GM21723 (cell line): ENCODE measurements around the gene PSAT1.
"Not testable (repeated sequence)": the region's sequence is repeated elsewhere in the genome, so short reads cannot be mapped to it uniquely, and the experiment has no call there.

Experiments
- ATAC-seq: cut with Tn5 transposase; IDR thresholded peaks from one replicate; pipeline ENCODE4 v1.9.1; 2021; ENCODE audit warnings: mild to moderate bottlenecking, moderate library complexity; ENCODE audit not compliant: unreplicated experiment

Gene PSAT1

DNA sequence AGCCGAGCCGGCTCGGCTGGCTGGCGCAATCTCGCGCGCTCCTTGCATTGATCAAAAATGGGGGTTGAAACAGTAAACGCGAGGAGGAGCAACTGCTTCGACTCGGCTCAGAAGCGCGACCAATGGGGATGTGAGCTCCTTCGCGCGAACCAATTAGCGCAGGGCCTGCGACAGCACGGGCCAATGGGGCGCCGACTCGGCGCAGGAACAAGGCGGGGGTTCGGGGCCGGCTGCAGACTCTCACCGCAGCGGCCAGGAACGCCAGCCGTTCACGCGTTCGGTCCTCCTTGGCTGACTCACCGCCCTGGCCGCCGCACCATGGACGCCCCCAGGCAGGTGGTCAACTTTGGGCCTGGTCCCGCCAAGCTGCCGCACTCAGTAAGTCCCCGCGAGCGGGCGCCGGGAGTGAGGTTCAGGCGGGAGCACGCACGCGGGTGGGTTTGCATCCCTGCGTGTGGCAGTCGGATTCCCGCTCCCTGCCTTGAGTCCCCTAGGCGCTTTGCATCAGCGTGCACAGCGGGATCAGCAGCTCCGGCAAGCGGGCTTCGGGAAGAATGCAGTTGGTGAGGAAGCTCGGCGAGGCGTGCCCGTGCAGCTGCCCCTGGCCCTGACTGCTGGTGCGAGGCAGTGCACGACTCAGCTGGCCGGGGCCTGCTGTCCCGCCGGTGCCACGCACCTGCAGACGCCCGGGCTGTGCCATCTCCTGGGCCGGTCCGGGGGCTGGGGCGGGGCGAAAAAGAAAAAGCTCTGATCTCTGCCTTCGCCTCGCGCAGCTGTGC, at the start of gene PSAT1:
TSS of gene PSAT1 (plus strand) at position 233 of the 779 bp plus-strand sequence. CDS start at position 319, 86 bp downstream.
- ATAC-seq = peak; percentile 98

DNA sequence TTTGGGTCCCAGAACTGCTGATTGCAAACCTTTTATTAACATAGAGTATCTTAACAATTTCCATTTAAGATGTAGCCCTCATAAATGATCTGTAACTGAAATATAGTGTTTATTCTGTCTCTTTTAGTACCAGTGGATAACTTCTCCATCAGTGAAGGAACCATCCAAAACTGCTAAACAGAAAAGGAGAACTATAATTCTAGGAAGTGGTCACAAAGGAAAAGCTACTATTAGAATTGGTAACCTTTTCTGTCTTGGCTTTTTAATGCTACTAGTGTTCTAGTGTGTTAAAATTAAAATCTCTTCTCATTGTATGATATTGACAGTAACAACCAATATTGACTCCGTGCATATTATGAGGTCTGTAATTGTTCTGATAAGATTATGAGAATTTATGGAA, 48.3 kb upstream of the PSAT1 start:
- no peak for ATAC-seq

DNA sequence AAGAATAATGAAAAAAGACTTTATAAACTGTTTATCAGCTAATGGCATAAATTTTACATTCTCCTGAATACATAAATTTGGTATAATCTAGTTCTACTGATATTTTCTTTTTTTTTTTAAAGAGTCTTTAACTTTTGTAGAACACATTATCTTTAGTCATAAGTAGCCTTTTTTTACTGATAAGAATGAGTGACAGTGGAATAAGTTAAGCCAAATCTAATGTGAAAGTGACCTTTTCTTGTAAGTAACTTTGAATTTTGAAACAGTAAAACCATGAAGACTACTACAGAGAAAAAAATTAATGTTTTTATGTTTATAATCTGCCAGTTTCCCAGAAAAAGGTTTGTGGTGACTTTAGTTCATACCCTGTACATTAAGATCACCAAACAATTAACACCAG, 47.4 kb upstream of the PSAT1 start:
- ATAC-seq = no peak

DNA sequence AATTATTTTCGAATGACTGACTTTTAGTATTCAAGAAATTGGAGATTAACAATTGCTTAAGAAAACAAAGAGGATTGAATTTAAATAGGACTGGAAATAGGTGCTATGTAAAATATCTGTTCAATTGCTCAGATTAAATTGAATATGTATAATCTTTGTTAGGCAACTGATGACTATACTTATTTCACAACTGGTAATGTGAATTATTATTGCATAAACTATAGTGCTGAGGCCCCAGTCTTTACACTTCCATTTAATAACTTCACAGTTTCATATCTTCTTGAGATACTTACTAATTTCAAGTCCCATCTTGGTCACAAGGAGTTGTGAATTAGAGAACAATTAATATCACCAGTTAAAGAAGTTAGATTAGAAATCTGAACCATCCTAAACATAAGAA, 44.3 kb upstream of the PSAT1 start:
- ATAC-seq = no peak

DNA sequence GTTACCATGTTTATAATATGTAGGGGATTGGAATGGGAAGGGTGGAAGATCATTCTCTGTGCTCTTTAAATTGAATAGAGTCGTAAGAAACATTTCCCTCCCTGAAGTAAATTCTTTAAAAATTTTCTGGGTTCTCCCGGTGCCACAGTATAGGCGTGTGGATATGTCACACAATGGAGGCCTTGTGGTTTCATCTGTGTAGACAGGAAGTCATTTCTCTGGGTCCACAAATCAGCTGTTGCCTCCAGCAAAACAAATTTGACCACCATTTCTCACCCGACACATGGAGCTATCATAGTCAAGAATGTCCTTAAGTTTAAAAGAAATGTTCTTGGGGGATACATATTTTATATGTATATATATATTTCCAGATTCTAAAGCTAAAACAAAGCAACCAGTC, 43.6 kb upstream of the PSAT1 start:
- ATAC-seq = no peak

DNA sequence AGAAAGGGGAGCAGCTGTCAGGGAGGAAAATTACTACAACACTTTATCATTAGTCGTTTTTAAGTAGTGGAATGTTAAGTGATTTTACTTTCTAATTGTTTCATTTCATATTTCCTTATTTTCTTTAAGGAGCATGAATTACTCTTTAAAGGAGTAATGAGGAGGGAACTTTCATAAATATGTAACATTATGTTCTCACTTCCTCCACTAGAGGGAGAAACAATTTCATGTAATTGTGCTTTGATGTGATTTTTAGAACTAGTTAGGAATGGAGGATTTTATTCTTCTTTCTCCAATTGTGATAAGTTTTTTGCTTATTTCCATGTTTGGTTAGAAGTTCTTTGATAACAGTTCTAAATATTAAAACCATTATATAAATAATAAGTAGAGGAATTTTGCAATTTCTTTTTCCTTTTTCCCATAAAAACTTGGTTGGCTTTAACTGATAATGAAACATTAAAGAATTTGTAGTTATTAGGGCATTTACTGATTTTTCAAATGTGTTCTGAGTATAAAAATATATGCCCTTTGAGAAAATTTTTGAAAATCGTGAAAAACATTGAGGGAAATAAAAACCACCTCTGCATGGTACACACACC, 35.4 kb upstream of the PSAT1 start:
- ATAC-seq = peak; percentile 81

DNA sequence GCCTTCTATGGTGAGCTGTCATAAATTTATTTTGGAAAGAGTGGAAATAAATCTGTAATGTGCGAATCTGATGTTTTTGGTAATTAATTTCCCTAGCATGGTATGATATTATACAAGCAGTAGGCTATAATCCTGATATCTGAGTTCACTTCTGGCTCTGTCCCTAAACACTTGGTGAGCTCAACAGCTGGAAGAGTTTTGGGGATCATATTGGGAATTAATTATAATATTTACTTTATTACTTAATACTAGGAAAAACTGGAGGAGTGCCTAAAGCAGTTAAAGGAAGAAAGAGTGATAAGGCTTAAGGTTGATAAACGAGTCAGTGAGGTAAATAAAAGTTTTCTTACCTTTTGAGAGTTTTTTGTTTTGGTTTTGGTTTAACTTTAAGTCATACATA, 34.3 kb upstream of the PSAT1 start:
- no peak for ATAC-seq

DNA sequence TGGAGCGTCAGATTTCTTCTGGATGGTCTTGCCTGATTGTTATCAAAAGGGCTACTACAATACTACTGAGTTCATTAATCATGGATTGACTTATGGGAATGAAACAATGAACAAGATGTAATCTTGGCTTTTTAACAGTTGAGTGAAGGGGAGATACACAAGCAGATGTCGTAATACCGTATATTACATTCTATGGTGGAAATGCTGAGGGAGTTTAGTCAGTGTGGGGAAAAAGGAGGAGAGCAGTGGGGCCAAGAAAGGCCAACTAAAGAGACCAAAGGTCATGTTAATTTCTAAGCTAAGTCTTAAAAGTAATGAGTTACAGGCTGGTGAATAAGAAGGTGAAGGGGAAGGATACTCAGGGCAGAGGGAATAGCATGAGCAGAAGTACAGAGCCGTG, 29.0 kb upstream of the PSAT1 start:
- no peak for ATAC-seq

DNA sequence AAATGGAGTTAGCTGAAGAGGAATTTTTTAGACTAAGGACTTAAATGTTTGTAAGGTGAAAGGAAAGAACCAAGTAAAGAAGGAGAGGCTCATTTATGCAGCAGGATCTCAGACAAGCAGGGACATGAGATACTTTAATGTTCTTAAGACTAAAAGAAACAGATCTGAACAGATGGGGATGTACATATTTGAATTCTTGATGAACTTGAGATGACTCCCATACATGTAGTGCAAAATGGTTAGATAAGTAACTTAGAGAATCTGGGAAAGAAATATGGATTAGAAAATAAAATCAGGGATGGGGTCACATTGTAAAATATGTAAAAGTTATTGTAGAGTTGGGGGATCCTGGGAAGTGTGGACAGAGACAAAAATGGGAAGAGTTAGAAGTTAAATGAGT, 27.1 kb upstream of the PSAT1 start:
- ATAC-seq = no peak

DNA sequence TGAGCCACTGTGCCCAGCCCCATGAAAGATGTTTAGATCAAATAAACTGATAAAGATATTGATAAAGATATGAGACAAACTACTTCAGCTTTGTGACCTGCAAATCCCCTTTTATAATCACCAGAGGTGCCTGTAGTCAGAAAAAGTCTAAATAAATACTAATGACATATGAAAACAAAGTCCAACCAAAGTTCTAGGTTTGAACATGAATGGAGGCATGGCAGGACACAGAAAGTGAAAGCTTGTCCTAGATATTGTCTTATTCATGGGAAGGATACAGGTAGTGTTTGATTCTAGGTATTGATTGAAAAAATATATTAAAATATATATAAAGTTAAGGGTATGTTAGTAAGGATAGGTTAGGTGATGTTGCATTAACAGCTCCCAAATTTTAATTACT, 24.6 kb upstream of the PSAT1 start:
- ATAC-seq = no peak

DNA sequence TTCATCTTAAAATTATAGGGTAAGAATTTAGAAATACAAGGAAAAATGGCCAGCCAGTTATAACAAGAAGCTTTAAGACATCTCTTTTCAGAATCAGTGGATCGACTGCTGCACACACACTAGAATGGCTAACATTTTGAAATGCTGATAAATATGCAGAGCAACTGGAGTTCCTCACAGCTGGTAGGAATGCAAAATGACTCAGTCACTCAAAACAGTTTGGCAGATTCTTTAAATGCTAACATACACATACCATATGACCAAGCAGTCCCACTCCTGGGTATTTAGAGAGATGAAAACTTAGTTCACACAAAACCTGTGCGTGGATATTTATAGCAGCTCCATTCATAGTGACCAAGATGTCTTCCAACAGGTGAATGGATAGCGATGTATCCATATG, 23.2 kb upstream of the PSAT1 start:
- ATAC-seq = no peak

DNA sequence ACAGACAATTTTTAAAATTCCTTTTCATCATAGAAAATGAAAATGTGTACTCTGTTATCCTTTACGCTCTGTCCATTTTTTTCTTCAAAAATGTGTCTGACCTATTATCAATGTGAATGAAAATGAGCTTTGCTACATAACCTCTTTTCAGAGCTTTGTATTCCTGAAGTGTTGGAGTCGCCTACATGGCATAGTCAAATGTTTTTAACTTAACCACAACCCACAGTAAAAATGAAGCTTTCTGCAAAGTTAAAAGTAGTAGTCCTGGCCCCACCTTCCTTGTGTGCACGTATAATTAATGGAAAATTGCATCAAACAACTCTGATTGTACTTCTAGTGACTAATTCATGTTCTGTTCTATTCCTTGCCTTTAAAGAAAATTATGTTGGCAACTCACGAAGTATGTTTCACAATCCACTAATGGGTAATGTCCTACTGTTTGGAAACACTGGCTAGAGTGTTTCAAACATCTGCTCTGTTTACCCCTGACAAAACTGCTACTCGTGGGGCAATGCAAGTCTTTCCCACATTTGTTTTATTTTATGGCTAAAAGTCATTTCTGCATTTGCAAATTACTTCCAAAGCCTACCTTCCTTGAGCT, 18.6 kb upstream of the PSAT1 start:
- no peak for ATAC-seq

DNA sequence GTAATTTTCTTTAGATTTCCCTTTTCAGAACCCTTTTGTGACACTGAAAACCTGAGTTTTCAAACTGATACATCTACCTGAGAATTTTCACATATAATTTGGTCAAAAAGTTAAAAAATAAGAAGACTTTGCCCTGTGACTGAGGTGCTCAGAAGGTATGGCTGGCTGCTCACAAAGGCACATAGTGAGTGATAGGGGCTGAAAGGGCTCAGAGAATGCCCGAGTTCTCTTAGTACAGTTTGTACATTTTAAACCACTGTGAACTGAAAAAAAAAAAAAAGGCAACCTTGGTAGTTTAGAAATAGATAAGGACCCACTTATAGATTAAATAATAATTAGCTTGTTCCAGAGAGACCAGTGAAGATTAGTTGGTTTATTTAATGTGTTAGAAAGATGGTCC, 18.1 kb upstream of the PSAT1 start:
- no peak for ATAC-seq

DNA sequence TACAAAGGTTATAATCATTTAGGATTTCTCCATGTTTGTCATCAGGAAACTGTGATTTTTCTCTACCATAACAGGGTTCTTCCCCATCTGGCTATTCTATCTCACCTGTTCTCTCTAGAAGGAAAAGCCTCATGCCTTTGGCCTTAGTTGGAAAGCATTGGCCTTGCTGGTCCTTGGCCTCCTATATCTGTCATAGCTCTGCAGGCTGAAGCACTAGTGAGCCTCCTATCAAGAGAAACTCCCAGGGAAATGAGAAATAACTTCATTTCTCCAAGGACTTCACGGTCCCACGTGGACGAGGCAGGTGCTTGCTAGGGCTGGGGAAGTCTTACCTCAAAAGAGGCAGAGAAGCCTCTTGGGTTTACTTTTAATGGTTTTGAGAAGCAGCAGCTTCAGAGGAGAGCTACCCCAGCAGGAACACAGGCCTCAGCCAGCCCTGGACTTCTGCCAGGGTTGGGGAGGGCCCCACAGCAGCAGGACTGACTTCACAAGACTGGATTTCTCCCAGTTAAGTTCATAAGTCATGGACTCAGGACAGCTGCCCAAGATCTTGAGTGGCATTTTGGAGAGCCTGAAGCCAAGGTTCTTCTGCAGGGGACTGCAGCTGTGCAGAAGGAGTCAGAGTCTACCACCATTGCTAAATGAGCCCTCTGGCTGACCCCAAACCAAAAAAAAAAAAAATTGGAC, 15.8 kb upstream of the PSAT1 start:
- ATAC-seq = no peak

DNA sequence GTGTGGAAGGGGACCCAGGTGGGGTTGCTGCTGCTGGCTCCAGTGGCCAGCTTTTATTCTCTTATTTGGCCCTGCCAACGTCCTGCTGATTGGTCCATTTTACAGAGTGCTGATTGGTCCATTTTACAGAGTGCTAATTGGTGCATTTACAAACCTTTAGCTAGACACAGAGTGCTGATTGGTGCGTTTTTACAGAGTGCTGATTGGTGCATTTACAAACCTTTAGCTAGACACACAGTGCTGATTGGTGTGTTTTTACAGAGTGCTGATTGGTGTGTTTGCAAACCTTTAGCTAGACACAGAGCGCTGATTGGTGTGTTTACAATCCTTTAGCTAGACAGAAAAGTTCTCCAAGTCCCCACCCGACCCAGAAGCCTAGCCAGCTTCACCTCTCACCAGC, 12.7 kb upstream of the PSAT1 start:
- ATAC-seq = not testable (repeated sequence)

DNA sequence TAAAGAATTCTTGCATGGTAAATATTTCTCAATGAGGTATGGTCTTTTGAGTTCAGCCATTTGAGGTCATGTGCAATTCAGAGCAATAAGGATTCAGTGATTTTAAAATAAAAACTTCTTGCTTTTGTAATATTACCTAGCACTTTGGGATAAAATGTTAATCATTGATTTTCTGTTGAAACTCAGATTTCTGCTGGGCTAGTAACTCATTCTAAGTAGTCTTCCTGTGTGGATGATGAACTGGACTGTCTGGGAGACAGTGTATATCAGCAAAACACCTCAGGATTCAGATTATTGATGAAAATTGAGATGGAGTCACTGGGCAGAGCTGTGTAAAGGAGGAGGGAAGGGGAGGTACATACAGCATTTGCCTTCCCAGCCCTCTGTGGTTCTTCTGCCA, 10.8 kb upstream of the PSAT1 start:
- no peak for ATAC-seq

DNA sequence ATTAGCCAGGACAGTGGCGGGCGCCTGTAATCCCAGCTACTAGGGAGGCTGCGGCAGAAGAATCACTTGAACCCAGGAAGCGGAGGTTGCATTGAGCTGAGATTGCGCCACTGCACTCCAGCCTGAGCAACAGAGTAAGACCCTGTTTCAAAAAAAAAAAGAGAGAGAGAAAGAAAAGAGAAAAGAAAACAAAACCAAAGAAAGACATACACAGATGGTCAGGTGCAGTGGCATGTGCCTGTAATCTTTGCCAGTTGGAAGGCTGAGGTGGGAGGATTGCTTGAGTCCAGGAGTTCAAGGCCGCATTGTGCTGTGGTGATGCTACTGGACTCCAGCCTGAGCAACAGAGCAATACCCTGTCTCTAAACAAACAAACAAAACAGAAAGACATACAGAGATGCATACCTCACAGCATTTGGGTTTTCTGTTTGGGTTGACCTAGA, 10.0 kb upstream of the PSAT1 start:
- no peak for ATAC-seq

DNA sequence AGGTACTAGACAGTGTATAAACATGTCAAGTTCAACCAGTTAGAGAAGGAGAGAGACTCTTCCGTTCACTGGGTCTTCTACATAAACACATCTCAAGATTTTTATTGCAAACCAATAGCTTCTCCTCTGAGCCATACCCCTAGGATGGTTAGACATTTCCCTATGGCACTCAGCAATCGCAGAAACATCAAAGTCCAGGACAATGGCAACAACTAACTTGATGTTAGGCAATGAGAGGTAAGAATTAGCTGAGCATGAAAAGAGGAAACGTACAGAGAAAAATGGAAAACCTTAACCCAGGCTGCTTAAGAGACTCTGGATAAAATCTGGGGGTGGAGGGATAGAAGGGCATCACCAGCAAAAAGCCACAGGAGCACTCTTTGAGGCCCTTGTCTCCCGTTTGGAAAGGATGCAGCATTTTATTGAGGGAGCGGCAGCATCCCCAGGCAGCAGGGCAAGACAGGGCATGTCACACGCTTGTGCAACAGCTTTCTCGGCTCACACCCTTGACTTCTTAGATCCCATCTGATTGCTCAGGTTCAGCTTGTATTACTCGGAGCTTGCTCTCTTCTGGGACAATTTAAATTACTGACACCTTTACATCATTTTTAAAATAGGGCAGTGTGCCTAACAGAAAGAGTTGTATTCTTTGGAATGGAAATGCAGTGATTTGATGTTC, 8.6 kb upstream of the PSAT1 start:
- ATAC-seq = no peak

DNA sequence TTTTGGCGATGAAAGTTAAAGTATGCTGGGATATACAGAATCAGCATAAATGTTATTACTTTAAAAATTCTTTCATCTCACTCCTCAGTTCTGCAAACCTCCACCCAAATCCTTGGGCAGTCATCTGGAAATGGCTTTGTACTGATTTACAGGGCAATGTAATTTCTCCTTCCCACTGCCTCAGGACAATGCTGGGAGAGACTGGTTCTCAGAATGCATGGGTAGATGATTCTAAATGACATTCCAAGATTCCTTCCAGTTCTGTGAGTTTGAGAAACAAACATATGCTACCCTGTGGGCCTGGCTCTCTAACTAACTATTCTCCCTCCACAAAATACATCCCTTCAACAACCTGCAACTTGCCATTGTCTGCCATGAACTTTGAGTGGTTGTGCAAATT, 7.5 kb upstream of the PSAT1 start:
- no peak for ATAC-seq

DNA sequence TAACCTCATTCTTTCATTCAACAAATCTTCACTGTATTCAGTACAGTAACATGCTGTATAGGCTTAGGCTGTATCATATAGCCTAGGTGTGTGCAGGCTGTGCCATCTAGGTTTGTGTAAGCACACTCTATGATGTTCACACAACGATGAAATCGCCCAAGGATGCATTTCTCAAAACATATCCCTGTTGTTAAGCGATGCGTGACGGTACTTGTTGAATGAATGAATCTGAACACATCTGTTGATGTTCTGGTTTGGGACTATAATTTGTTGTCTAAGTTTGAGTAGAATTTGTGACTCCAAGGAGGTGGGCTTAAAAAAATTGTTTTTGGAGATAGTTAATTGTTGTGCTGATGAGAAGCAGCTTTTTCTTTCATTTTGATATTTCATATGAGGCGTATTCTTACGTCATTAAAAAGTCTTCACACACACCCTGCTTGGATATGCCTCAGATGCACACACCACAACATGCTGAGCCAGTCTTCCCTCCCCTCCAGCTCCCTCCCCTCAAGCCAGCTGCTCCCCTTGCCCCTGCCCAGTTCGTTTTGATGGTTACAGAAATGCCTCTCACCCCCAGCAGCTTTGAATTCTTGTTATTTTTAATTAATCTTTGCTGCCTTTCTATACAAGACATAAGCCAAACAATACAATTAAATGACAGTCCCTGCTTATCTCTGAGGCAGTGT, 5.5 kb upstream of the PSAT1 start:
- no peak for ATAC-seq

DNA sequence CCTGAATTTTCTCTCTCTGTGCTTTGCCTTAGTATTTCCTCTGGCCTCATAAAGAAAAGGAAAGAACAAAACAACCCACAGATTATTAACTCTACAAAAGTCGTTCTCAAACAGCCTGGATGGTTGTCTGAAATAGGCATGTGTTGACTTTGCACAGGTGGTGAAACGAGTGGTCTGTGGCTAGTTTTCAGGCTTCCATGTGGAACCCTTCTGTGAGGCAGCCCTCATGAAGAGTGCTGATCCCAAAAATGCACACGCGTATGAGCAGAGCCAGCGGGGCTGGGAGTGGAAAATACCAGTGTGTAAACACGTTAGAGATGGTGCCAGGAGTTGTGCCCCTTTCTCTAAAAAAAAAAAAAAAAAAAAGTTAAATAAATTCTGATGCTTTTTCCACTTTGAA, 4.9 kb upstream of the PSAT1 start:
- no peak for ATAC-seq
